HG03432 (cell line): ENCODE results near the gene GALE.

Experiments used
- ATAC-seq: cut with Tn5 transposase; IDR thresholded peaks from one replicate; pipeline ENCODE4 v1.9.1; 2021; ENCODE audit warnings: mild to moderate bottlenecking, moderate library complexity; ENCODE audit not compliant: unreplicated experiment

The GALE gene

GRCh38 chr1:23756676-23757075 lies 43.9 kb downstream of the GALE start:
- ATAC-seq = no peak

DNA sequence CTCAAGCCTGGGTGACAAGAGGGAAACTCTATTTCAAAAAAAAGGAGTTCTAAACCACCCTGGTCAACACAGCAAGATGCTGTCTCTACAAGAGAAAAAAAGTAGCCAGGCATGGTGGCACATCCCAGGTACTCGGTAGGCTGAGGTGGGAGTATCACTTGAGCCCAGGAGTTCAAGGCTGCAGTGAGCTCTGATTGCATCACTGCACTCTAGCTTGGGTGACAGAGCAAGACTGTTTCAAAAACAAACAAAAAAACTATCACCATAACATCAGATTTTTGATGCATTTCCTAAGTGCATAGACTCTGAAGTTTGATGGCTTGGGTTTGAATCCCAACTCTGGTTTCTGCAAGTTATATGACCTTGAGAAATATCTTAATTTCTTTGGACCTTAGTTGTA lies 47.6 kb downstream of the GALE start:
- ATAC-seq = no peak

- ATAC-seq = no peak
These were observed 48.7 kb downstream of the GALE start for GRCh38 chr1:23751815-23752200.

DNA sequence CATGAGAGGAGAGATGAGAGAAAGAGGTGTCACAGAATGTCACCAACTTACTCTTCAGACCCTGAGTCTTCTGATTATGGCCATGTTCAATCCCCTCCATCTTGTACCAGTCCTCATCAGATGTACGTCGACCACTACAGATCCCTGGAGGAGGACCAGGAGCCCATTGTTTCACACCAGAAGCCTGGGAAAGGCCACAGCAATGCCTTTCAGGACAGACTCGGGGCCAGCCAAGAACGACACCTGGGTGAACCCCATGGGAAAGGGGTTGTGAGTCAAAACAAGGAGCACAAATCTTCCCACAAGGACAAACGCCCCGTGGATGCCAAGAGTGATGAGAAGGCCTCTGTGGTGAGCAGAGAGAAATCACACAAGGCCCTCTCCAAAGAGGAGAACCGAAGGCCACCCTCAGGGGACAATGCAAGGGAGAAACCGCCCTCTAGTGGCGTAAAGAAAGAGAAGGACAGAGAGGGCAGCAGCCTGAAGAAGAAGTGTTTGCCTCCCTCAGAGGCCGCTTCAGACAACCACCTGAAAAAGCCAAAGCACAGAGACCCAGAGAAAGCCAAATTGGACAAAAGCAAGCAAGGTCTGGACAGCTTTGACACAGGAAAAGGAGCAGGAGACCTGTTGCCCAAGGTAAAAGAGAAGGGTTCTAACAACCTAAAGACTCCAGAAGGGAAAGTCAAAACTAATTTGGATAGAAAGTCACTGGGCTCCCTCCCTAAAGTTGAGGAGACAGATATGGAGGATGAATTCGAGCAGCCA lies 49.3 kb downstream of the GALE start:
- no peak for ATAC-seq

GRCh38 chr1:23748016-23748415 lies 52.5 kb downstream of the GALE start:
- ATAC-seq = no peak
